Activated T-helper 1 cell treated with anti-CD3 and anti-CD28 coated beads, Interleukin-12 subunit alpha, Interleukin-12 subunit beta, Interleukin-2, Interleukin-4 antibody, amounts not matched to agents 30 ng/mL and 10 ng/mL and 1 ng/mL, durations not matched to agents 14 hours and 24 hours and 36 hours (primary cell): ENCODE data around the gene B4GALNT4. TPM values are rescaled to one million over a fixed set of nuclear protein-coding genes. Genes with fewer than 3 reads are reported as not detected.

Source experiments
- DNase-seq: peaks from one replicate; pipeline ENCODE4 v3.0.0; 2021; ENCODE audit warnings: low spot score
- H3K27ac Mint-ChIP-seq: one replicate; pipeline ENCODE4 v1.8.0; 2021; ENCODE audit warnings: mild to moderate bottlenecking, mixed read lengths
- H3K27me3 Mint-ChIP-seq: one replicate; pipeline ENCODE4 v1.8.0; 2022; ENCODE audit warnings: mild to moderate bottlenecking, moderate library complexity, mixed read lengths; ENCODE audit not compliant: insufficient read depth
- H3K36me3 Mint-ChIP-seq: one replicate; pipeline ENCODE4 v1.8.0; 2021; ENCODE audit warnings: low read depth, mixed read lengths
- H3K4me1 Mint-ChIP-seq: one replicate; pipeline ENCODE4 v1.8.0; 2021; ENCODE audit warnings: low read depth, mixed read lengths
- H3K4me3 Mint-ChIP-seq: one replicate; pipeline ENCODE4 v1.8.0; 2021; ENCODE audit warnings: mild to moderate bottlenecking, moderate library complexity, mixed read lengths
- H3K9me3 Mint-ChIP-seq: one replicate; pipeline ENCODE4 v1.8.0; 2021; ENCODE audit warnings: mixed read lengths
- intact Hi-C: fragments of 100-400 bp; cut with micrococcal nuclease; formaldehyde crosslinking; loops from one replicate; pipeline ENCODE4 v1.15.1; 2024
- total RNA-seq: library from RNA; stranded (reverse); gene quantifications from 2 replicates; pipeline ENCODE4 v1.2.3, GENCODE V29; 2022

The B4GALNT4 gene
- total RNA-seq, 1 donor from 2014 or later = 3.8 TPM

GRCh38 chr11:429931-430456 lies 60.7 kb downstream of the B4GALNT4 start:
- Mint-ChIP-seq H3K27ac (no peak overlapping the region), H3K4me3 (no peak overlapping the region), H3K27me3 (no peaks in the 10 kb centered on the region), H3K4me1 (no peaks in the 10 kb centered on the region), H3K36me3 (peaks cover 15% of the 10 kb centered on the region), H3K9me3 (no peaks in the 10 kb centered on the region)
- no peak for DNase-seq
- intact Hi-C loops = no loop called here

Other genes starting within 250 kb of the B4GALNT4 start
- not detected in 2 replicates for gene SCGB1C1, start 176.4 kb upstream of the B4GALNT4 start, total RNA-seq
- gene BET1L, start 162.1 kb upstream of the B4GALNT4 start, total RNA-seq = 42.0 and 48.7 TPM in 2 replicates
- 132 and 149 TPM in 2 replicates for gene RIC8A, start 161.8 kb upstream of the B4GALNT4 start, total RNA-seq
- gene SIRT3, start 133.2 kb upstream of the B4GALNT4 start, total RNA-seq = 11.6 and 14.8 TPM in 2 replicates
- 261 and 266 TPM in 2 replicates for gene PSMD13, start 132.5 kb upstream of the B4GALNT4 start, total RNA-seq
- gene NLRP6, start 91.1 kb upstream of the B4GALNT4 start, total RNA-seq = 4.9 and 5.2 TPM in 2 replicates
- 164 and 167 TPM in 2 replicates for gene PGGHG, start 80.4 kb upstream of the B4GALNT4 start, total RNA-seq
- not detected in 2 replicates for gene IFITM5, start 70.0 kb upstream of the B4GALNT4 start, total RNA-seq
- gene IFITM2, start 61.7 kb upstream of the B4GALNT4 start, total RNA-seq = 494 and 521 TPM in 2 replicates
- gene IFITM1, start 55.5 kb upstream of the B4GALNT4 start, total RNA-seq = 208 and 214 TPM in 2 replicates
- gene IFITM3, start 48.6 kb upstream of the B4GALNT4 start, total RNA-seq = 3.6 and 4.6 TPM in 2 replicates
- gene PKP3, start 24.7 kb downstream of the B4GALNT4 start, total RNA-seq = not detected in 2 replicates
- 38.3 and 43.9 TPM in 2 replicates for gene SIGIRR, start 45.5 kb downstream of the B4GALNT4 start, total RNA-seq
- gene ANO9, start 72.5 kb downstream of the B4GALNT4 start, total RNA-seq = 33.1 and 33.8 TPM in 2 replicates
- gene PTDSS2, start 80.8 kb downstream of the B4GALNT4 start, total RNA-seq = 31.0 and 33.9 TPM in 2 replicates
- gene RNH1, start 137.7 kb downstream of the B4GALNT4 start, total RNA-seq = 123 and 126 TPM in 2 replicates
- 76.6 and 88.7 TPM in 2 replicates for gene HRAS, start 166.1 kb downstream of the B4GALNT4 start, total RNA-seq
- gene LRRC56, start 168.0 kb downstream of the B4GALNT4 start, total RNA-seq = 1.8 and 2.2 TPM in 2 replicates
- 0.47 and 0.64 TPM in 2 replicates for gene LMNTD2, start 191.2 kb downstream of the B4GALNT4 start, total RNA-seq
- gene RASSF7, start 191.5 kb downstream of the B4GALNT4 start, total RNA-seq = 15.9 and 19.8 TPM in 2 replicates
- 58.6 and 59.8 TPM in 2 replicates for gene PHRF1, start 207.0 kb downstream of the B4GALNT4 start, total RNA-seq
- 56.6 and 63.1 TPM in 2 replicates for gene IRF7, start 246.5 kb downstream of the B4GALNT4 start, total RNA-seq